ENCODE data around the gene PDE3A.

The PDE3A gene

DNA sequence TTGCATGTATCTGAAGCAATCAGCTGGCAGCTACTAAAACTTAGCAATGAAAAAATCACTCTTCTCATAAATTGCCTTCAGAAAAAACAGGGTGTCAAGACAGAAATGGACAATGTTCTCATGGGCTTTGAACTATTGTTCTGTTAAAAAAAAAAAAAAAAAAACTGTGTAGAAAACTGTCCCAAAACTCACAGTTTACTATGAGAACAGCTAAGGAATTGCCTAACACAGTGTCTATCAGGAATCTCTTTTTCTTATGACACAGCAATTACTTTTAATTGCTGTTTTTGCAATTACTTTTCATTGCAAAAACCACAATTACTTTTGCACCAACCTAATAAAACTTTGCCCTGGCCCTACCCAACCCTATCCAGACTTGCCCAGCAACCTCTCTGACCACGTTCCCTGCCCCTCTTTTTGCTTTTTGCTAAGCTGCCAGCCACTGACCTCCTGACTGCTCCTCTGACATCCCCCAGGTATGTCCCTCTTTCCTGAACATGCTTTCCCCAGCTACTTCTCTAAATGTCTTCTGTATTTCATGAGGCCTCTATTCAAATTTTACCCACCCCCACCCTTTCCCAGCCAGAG lies 258.8 kb downstream of the PDE3A start:
- DNase-seq: no peak

DNA sequence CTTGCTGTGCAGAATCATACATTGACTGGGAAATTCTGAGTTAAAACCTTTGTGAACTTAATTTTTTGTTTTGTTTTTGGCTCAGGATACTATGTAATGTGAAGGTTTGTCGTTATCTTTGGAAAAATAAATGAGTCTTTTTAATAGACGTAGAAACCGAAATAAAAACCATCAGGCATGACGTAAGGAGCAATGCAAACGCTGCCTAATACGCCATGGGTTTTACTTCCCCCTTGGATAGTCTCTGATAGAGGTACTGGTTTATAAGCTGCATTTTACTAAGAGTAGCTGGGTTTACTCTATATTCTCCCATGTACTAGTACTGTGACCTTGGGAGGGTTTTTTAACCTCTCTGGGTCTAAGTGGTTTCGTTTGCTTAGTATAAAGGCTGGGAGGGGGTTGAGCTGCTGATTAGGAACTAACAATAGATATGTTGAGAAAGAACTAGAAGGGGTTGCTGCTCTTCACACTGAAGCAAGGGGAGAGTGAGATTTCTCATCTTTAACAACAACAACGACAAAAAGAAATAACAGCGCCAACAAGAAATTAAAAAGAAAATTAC lies 260.0 kb downstream of the PDE3A start:
- DNase-seq: no peak

DNA sequence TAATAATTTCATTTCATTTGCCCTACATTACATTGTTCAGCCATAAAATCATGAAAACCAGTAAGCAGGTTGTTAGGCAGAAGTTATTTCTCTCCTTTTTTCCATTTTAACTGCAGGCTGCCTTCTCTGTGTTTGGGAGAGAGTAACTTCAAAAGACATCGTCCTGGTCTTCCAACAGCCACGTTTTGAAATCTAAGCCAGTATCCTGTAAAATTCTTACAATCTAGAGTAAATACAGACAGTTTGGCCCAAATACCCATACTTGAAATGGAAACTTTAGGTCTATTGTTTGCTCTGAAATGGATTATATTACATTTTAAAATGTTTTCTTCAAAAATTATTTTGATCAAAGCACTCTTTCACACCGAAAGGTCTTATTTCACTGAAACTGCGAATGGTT lies 260.7 kb downstream of the PDE3A start:
- no peak for DNase-seq

GRCh38 chr12:20629414-20630156 lies 261.2 kb downstream of the PDE3A start:
- no peak for DNase-seq

DNA sequence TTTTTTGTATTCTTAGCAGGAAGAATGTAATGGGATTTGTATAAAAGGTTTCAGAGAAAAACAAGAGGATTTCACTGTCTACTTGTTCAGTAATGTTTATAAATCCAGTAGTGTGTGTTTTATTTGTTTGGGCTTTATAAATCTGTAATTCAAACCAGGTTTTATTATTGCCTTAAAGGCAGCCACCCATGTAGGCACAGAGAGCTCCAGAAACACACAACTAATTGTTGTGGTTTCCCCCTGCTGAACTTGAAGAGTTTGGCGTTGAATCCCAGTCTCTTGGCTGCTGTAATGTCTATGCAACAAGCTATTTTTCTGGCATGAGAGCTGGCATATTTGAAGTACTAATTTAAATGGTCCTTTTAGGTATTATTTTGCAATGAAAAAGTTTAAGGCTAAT lies 263.4 kb downstream of the PDE3A start:
- no peak for DNase-seq

DNA sequence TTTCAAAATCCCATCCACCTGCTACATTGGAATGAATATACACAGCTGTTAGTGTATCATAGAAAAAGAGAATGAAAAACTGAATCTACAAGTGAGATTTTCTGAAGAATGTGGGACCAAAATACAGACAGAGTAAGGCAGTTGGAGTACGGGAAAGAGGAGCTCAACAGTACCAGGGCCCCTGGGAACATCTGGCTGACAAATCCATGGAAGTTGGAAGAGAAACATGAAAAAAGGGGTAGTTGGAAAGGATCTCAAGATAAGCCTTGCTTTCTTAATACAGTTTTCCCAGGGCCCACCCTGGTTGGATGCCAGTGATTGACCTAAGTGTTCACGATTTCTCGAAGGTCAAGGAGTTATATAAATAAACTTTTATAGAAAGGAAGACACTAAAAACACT lies 272.8 kb downstream of the PDE3A start:
- DNase-seq: no peak

DNA sequence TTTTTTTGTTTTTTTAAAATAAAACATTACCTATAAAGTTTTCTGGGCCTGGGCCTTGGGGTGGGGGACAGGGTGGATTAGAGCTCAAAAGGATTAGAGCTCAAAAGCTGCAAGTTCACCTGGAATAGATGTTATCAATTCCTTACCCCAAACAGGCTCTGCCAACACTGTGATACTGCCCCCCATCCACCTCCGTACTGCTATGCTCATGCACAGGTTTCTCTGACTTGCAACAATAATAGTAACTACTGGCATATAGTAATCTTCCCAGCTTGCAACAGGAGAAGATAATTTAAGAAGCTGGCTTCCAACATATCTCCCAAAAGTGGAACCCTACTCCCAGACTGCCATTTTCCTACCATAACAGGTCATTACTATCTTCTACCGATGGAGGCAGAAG lies 275.5 kb downstream of the PDE3A start:
- no peak for DNase-seq

DNA sequence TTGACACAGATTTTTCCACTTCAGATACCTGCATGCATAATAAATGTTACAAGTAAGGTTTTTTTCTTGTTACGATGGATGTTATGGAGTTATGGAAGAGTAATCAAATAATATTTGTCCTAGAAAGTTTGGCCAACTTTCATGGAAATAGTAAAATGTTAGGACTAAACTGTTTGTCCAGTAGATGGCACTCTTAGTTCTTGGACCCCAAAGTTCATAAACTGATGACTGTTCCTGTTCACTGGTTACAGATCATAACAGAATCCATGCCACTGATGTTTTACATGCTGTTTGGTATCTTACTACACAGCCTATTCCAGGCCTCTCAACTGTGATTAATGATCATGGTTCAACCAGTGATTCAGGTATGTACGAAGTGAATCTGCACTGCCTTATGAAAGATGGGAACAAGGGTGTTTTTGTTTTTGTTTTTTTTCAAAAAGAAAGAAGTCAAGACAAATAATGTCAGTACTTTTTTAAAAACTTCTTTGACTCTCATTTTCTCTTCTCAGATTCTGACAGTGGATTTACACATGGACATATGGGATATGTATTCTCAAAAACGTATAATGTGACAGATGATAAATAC lies 278.0 kb downstream of the PDE3A start:
- DNase-seq: no peak

DNA sequence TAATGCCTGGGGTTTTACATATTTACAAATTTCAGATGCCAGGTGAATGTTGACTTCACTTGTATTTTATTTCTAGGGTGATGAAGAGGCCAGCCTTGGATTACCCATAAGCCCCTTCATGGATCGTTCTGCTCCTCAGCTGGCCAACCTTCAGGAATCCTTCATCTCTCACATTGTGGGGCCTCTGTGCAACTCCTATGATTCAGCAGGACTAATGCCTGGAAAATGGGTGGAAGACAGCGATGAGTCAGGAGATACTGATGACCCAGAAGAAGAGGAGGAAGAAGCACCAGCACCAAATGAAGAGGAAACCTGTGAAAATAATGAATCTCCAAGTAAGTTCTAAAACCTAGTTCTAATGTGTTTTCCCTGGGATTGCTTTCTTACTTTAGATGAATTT lies 285.5 kb downstream of the PDE3A start:
- DNase-seq: no peak

GRCh38 chr12:20656600-20656999 lies 288.3 kb downstream of the PDE3A start:
- DNase-seq: no peak

GRCh38 chr12:20657496-20657895 lies 289.2 kb downstream of the PDE3A start:
- DNase-seq: no peak

DNA sequence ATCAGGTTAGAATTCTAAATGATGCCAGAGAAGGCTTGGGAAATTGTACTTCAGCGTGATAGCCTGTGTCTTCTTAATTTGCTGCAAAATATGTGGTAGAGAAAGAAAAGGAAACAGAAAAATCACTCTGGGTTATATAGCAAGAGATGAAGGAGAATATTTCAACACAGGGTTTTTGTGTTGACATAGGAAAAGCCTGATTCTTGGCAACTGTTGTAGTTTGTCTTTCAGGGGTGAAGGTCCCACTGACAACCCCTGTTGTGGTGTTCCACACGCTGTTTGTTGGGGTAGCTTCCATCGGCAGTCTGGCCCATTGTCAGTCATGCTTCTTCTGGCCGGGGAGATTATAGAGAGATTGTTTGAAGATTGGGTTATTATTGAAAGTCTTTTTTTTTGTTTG lies 313.0 kb downstream of the PDE3A start:
- DNase-seq: no peak

GRCh38 chr12:20695232-20695631 lies 326.9 kb downstream of the PDE3A start, which contains the start of gene SLCO1C1:
Gene SLCO1C1 (plus strand): TSS chr12:20695332. CDS start chr12:20699577, 4,245 bp downstream.
- no peak for DNase-seq

GRCh38 chr12:20696181-20696905 lies 328.0 kb downstream of the PDE3A start:
- no peak for DNase-seq

GRCh38 chr12:20701106-20701505 lies 332.8 kb downstream of the PDE3A start:
- DNase-seq: no peak

DNA sequence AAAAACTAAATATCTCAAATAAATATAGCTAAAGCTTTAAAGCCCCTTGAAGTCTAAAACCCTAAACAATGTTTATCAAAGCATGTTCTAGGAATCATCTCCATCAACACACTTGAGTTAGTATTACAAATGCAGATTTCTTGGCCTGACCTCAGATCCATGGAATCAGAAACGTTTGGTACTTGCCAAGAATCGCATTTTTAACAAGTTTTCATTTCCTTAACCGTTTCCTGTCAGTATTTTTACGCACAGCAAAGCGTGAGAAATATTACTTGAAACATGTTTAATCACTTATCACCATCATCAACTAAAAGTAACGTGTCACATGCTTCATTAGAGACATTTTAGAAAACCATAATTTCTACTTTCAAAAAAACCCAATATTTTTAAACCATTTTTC lies 336.5 kb downstream of the PDE3A start:
- DNase-seq: no peak

- DNase-seq: no peak
These were observed 343.5 kb downstream of the PDE3A start for GRCh38 chr12:20711846-20712245.

- no peak for DNase-seq
These were observed 347.7 kb downstream of the PDE3A start for GRCh38 chr12:20716037-20716436.

- DNase-seq: no peak
These were observed 348.6 kb downstream of the PDE3A start for GRCh38 chr12:20716985-20717384.

- no peak for DNase-seq
These were observed 350.0 kb downstream of the PDE3A start for GRCh38 chr12:20718294-20718693.

DNA sequence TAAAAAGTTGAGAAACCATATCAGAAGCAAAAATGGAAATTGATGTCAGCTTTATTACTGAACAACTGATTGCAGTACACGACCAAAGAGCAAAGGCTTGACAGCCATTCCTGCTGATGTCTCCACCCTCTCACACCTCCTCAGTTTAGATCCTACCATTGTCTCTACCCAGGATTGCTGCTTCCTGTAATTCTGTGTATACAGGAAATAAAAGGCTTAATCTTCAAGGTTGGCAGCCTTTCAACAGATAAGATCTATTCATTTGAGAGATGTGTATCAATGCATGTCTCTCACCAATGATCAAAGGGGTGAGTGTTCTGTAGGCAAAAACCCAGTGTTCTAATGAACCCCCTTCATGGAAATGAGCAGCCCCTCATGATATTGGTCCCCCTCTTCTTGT lies 353.8 kb downstream of the PDE3A start:
- no peak for DNase-seq

DNA sequence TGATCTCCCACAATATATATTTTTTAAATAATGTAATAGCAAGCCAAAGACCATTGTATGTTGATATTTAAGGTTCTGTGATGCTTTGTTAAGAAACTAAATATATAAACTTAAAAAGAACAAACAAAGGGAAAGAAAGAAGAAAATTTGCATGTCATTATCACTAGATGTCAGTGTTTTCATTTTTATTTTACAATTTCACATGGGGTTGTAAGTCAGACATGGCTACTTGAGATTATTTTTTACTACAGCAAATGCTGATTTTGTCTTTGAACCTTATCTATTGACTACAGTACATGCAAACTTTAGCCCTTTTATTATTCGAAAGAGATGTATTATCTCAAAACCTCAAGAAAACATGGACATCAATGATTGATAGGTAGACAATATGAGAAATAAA lies 362.9 kb downstream of the PDE3A start:
- DNase-seq: no peak

All from activated naive CD4-positive, alpha-beta T cell (primary cell).